Activated T-cell treated with anti-CD3 and anti-CD28 coated beads, Interleukin-2, amount 50 U/mL, for 4 hours (primary cell): ENCODE data around the gene MPI. TPM values are rescaled to one million over a fixed set of nuclear protein-coding genes. Genes with fewer than 3 reads are reported as not detected.
"Not testable (repeated sequence)": the region's sequence is repeated elsewhere in the genome, so short reads cannot be mapped to it uniquely, and the experiment has no call there.

Source experiments
- ATAC-seq, 2 donors: fragments of 200-7000 bp; cut with Tn5 transposase; one replicate each; pipeline ENCODE4 v1.10.0; 2021
- DNase-seq: peaks from one replicate; pipeline ENCODE4 v3.0.0-alpha.2; 2020
- H3K27me3 Mint-ChIP-seq: one replicate; pipeline ENCODE4 v1.8.0; 2021; ENCODE audit warnings: low read depth, mixed read lengths
- H3K36me3 Mint-ChIP-seq: one replicate; pipeline ENCODE4 v1.8.0; 2022; ENCODE audit warnings: mixed read lengths; ENCODE audit not compliant: insufficient read depth
- H3K4me1 Mint-ChIP-seq: one replicate; pipeline ENCODE4 v1.8.0; 2021; ENCODE audit warnings: low read depth, mixed read lengths
- H3K4me3 Mint-ChIP-seq: one replicate; pipeline ENCODE4 v1.8.0; 2021; ENCODE audit warnings: mild to moderate bottlenecking, moderate library complexity, mixed read lengths
- H3K9me3 Mint-ChIP-seq: one replicate; pipeline ENCODE4 v1.8.0; 2021; ENCODE audit warnings: mixed read lengths
- total RNA-seq, 3 donors: library from RNA; stranded (reverse); gene quantifications; one replicate each; pipeline ENCODE4 v1.2.1, GENCODE V29; 2021

MPI gene
- total RNA-seq, 3 donors from 2014 or later: 37.4 to 53.1 (median 46.6) TPM

- Mint-ChIP-seq H3K4me1 (peaks cover 75% of the 10 kb centered on the region), H3K36me3 (peaks cover 18% of the 10 kb centered on the region), H3K9me3 (no peaks in the 10 kb centered on the region), H3K4me3 (peak overlapping the region; percentile 99), H3K27me3 (no peaks in the 10 kb centered on the region)
- no peak for ATAC-seq
- no peak for DNase-seq
Observed at GRCh38 chr15:74870436-74871215, 19.2 kb upstream of the MPI start.

GRCh38 chr15:74872702-74873035 lies 17.2 kb upstream of the MPI start:
- Mint-ChIP-seq H3K27me3 (no peaks in the 10 kb centered on the region), H3K9me3 (no peaks in the 10 kb centered on the region), H3K4me1 (peaks cover 55% of the 10 kb centered on the region), H3K36me3 (peaks cover 7% of the 10 kb centered on the region), H3K4me3 (peak overlapping the region; percentile 99)
- no peak for DNase-seq
- ATAC-seq: no peak

- DNase-seq (peak; percentile 84), ATAC-seq (peak; percentile 92 to 95)
- Mint-ChIP-seq H3K4me1 (peaks cover 50% of the 10 kb centered on the region), H3K4me3 (peak within 1 kb of the TSS; percentile 99), H3K9me3 (no peaks in the 10 kb centered on the region), H3K36me3 (peaks cover 2% of the 10 kb centered on the region), H3K27me3 (no peaks in the 10 kb centered on the region)
Observed at GRCh38 chr15:74873036-74873755, 16.6 kb upstream of the MPI start, which contains the start of gene SCAMP2. SCAMP2 (minus strand) TSS chr15:74873365; CDS start chr15:74873255, 110 bp downstream.

GRCh38 chr15:74873756-74874424 lies 16.0 kb upstream of the MPI start:
- H3K4me3 Mint-ChIP-seq: peak overlapping the region; percentile 99
- H3K4me1 Mint-ChIP-seq: peaks cover 44% of the 10 kb centered on the region
- no peaks in the 10 kb centered on the region for H3K27me3 Mint-ChIP-seq
- ATAC-seq (no peak), DNase-seq (no peak)
- peaks cover 2% of the 10 kb centered on the region for H3K36me3 Mint-ChIP-seq
- H3K9me3 Mint-ChIP-seq: no peaks in the 10 kb centered on the region

- Mint-ChIP-seq H3K4me1 (peaks cover 7% of the 10 kb centered on the region), H3K36me3 (no peaks in the 10 kb centered on the region), H3K27me3 (peaks cover 1% of the 10 kb centered on the region), H3K9me3 (no peaks in the 10 kb centered on the region), H3K4me3 (no peak overlapping the region)
- ATAC-seq (no peak), DNase-seq (no peak)
Observed at GRCh38 chr15:74878273-74878672, 11.6 kb upstream of the MPI start.

GRCh38 chr15:74882528-74882927 lies 7.3 kb upstream of the MPI start:
- Mint-ChIP-seq H3K4me3 (no peak overlapping the region), H3K27me3 (peaks cover 1% of the 10 kb centered on the region), H3K9me3 (no peaks in the 10 kb centered on the region), H3K36me3 (no peaks in the 10 kb centered on the region), H3K4me1 (peaks cover 7% of the 10 kb centered on the region)
- DNase-seq (no peak), ATAC-seq (no peak)

- ATAC-seq (no peak), DNase-seq (no peak)
- Mint-ChIP-seq H3K9me3 (no peaks in the 10 kb centered on the region), H3K36me3 (no peaks in the 10 kb centered on the region), H3K4me1 (peaks cover 15% of the 10 kb centered on the region), H3K4me3 (no peak overlapping the region), H3K27me3 (peaks cover 1% of the 10 kb centered on the region)
Observed at GRCh38 chr15:74884428-74885223, 5.2 kb upstream of the MPI start.

GRCh38 chr15:74885461-74885860 lies 4.4 kb upstream of the MPI start:
- ATAC-seq (no peak), DNase-seq (no peak)
- Mint-ChIP-seq H3K27me3 (peaks cover 1% of the 10 kb centered on the region), H3K9me3 (no peaks in the 10 kb centered on the region), H3K4me1 (peaks cover 22% of the 10 kb centered on the region), H3K4me3 (no peak overlapping the region), H3K36me3 (no peaks in the 10 kb centered on the region)

GRCh38 chr15:74887537-74888193 lies 2.2 kb upstream of the MPI start:
- H3K4me1 Mint-ChIP-seq: peaks cover 40% of the 10 kb centered on the region

GRCh38 chr15:74888716-74889115 lies 1.1 kb upstream of the MPI start:
- no peaks in the 10 kb centered on the region for H3K9me3 Mint-ChIP-seq
- peaks cover 51% of the 10 kb centered on the region for H3K4me1 Mint-ChIP-seq
- ATAC-seq (no peak), DNase-seq (no peak)
- H3K36me3 Mint-ChIP-seq: peaks cover 6% of the 10 kb centered on the region
- no peaks in the 10 kb centered on the region for H3K27me3 Mint-ChIP-seq
- H3K4me3 Mint-ChIP-seq: no peak overlapping the region

More at GRCh38 chr15:74887537-74888193, 2.2 kb upstream of the MPI start:
- not testable (repeated sequence) for H3K9me3 Mint-ChIP-seq, H3K4me3 Mint-ChIP-seq, H3K27me3 Mint-ChIP-seq, H3K36me3 Mint-ChIP-seq, ATAC-seq, DNase-seq

GRCh38 chr15:74889390-74889882 lies 406 bp upstream of the MPI start:
- peak overlapping the region; percentile 95 for H3K4me3 Mint-ChIP-seq
- H3K36me3 Mint-ChIP-seq: peaks cover 7% of the 10 kb centered on the region
- DNase-seq: no peak
- no peaks in the 10 kb centered on the region for H3K9me3 Mint-ChIP-seq
- no peaks in the 10 kb centered on the region for H3K27me3 Mint-ChIP-seq
- peaks cover 49% of the 10 kb centered on the region for H3K4me1 Mint-ChIP-seq
- peak; percentile 10 to 22 for ATAC-seq

GRCh38 chr15:74890665-74890960 lies 771 bp downstream of the MPI start:
- DNase-seq: no peak
- H3K4me1 Mint-ChIP-seq: peaks cover 52% of the 10 kb centered on the region
- H3K9me3 Mint-ChIP-seq: no peaks in the 10 kb centered on the region
- ATAC-seq: peak in 1 of 2 donors; percentile 3
- peak overlapping the region; percentile 95 for H3K4me3 Mint-ChIP-seq
- H3K27me3 Mint-ChIP-seq: no peaks in the 10 kb centered on the region
- H3K36me3 Mint-ChIP-seq: peaks cover 7% of the 10 kb centered on the region

- ATAC-seq: no peak
- Mint-ChIP-seq H3K36me3 (peaks cover 7% of the 10 kb centered on the region), H3K4me3 (peak overlapping the region; percentile 45), H3K4me1 (peaks cover 52% of the 10 kb centered on the region), H3K9me3 (no peaks in the 10 kb centered on the region), H3K27me3 (no peaks in the 10 kb centered on the region)
- DNase-seq: no peak
Observed at GRCh38 chr15:74891469-74891868, 1.6 kb downstream of the MPI start.
